ENCODE results near the gene PARP12. TPM values are rescaled to one million over a fixed set of nuclear protein-coding genes. Genes with fewer than 3 reads are reported as not detected.

PARP12 gene
- total and polyA plus RNA-seq, 7 experiments from 2014 or later: 26.2 to 145 (median 72.9) TPM

- peaks cover 14 to 57% (median 30%) of the 10 kb centered on the region in 5 donors for H3K36me3 Mint-ChIP-seq
- POLR2A ChIA-PET: no interaction called here
- no peak overlapping the region for H3K4me3 ChIP-seq (ENCODE audit: low read length)
- ATAC-seq (no peak), DNase-seq (no peak)
- peaks cover 4 to 55% (median 10%) of the 10 kb centered on the region in 3 experiments for H3K36me3 ChIP-seq (ENCODE audit: control insufficient read depth in 2 of 3, insufficient read depth in 3 of 3, low read length in 3 of 3)
- H3K9me3 ChIP-seq (ENCODE audit: control insufficient read depth in 2 of 3, low read length in 3 of 3): no peaks in the 10 kb centered on the region
- no peaks in the 10 kb centered on the region for H3K4me1 ChIP-seq (ENCODE audit: control insufficient read depth in 2 of 2, insufficient read depth in 2 of 2, low read length in 2 of 2)
- H3K9me3 Mint-ChIP-seq: no peaks in the 10 kb centered on the region
- H3K27ac Mint-ChIP-seq: peak overlapping the region in 3 of 9 donors; percentile 60 to 74 (median 69)
- intact Hi-C loops (cut with micrococcal nuclease): no loop called here
- no peaks in the 10 kb centered on the region for H3K27me3 ChIP-seq (ENCODE audit: control insufficient read depth in 2 of 2, insufficient read depth in 2 of 2, low read length in 2 of 2)
- H3K27ac ChIP-seq (ENCODE audit: low read depth, low read length): no peak overlapping the region
- no peaks in the 10 kb centered on the region for H3K27me3 Mint-ChIP-seq
- peaks cover 4 to 27% (median 7%) of the 10 kb centered on the region in 7 donors for H3K4me1 Mint-ChIP-seq
- no peak overlapping the region for H3K4me3 Mint-ChIP-seq
- CTCF ChIA-PET: no interaction called here
These were observed 34.4 kb downstream of the PARP12 start for GRCh38 chr7:140028311-140028710.

GRCh38 chr7:140027858-140028257 is 34.9 kb downstream of the PARP12 start:
- H3K4me1 Mint-ChIP-seq: peaks cover 4 to 25% (median 7%) of the 10 kb centered on the region in 7 donors
- peak overlapping the region in 1 of 9 donors; percentile 32 for H3K27ac Mint-ChIP-seq
- no peaks in the 10 kb centered on the region for H3K27me3 Mint-ChIP-seq
- DNase-seq (no peak), ATAC-seq (no peak)
- no peaks in the 10 kb centered on the region for H3K4me1 ChIP-seq (ENCODE audit: control insufficient read depth in 2 of 2, insufficient read depth in 2 of 2, low read length in 2 of 2)
- intact Hi-C loops (cut with micrococcal nuclease): no loop called here
- CTCF ChIA-PET: no interaction called here
- no peak overlapping the region for H3K4me3 Mint-ChIP-seq
- H3K36me3 Mint-ChIP-seq: peaks cover 14 to 60% (median 35%) of the 10 kb centered on the region in 5 donors
- H3K27me3 ChIP-seq (ENCODE audit: control insufficient read depth in 2 of 2, insufficient read depth in 2 of 2, low read length in 2 of 2): no peaks in the 10 kb centered on the region
- H3K4me3 ChIP-seq (ENCODE audit: low read length): no peak overlapping the region
- no peaks in the 10 kb centered on the region for H3K9me3 Mint-ChIP-seq
- H3K27ac ChIP-seq (ENCODE audit: low read depth, low read length): no peak overlapping the region
- POLR2A ChIA-PET: no interaction called here
- peaks cover 8 to 55% (median 8%) of the 10 kb centered on the region in 3 experiments for H3K36me3 ChIP-seq (ENCODE audit: control insufficient read depth in 2 of 3, insufficient read depth in 3 of 3, low read length in 3 of 3)
- no peaks in the 10 kb centered on the region for H3K9me3 ChIP-seq (ENCODE audit: control insufficient read depth in 2 of 3, low read length in 3 of 3)

GRCh38 chr7:140026935-140027334 is 35.8 kb downstream of the PARP12 start:
- Mint-ChIP-seq H3K4me1 (peaks cover 0 to 20% (median 4%) of the 10 kb centered on the region in 7 donors), H3K27me3 (no peaks in the 10 kb centered on the region), H3K4me3 (no peak overlapping the region), H3K27ac (peak overlapping the region in 1 of 9 donors; percentile 54), H3K36me3 (peaks cover 12 to 63% (median 35%) of the 10 kb centered on the region in 5 donors), H3K9me3 (no peaks in the 10 kb centered on the region)
- Histone ChIP-seq H3K9me3 (ENCODE audit: control insufficient read depth in 2 of 3, low read length in 3 of 3) (no peaks in the 10 kb centered on the region), H3K27me3 (ENCODE audit: control insufficient read depth in 2 of 2, insufficient read depth in 2 of 2, low read length in 2 of 2) (no peaks in the 10 kb centered on the region), H3K4me3 (ENCODE audit: low read length) (no peak overlapping the region), H3K36me3 (ENCODE audit: control insufficient read depth in 2 of 3, insufficient read depth in 3 of 3, low read length in 3 of 3) (peaks cover 8 to 57% (median 8%) of the 10 kb centered on the region in 3 experiments), H3K27ac (ENCODE audit: low read depth, low read length) (no peak overlapping the region), H3K4me1 (ENCODE audit: control insufficient read depth in 2 of 2, insufficient read depth in 2 of 2, low read length in 2 of 2) (no peaks in the 10 kb centered on the region)
- ATAC-seq: no peak
- intact Hi-C loops (cut with micrococcal nuclease): no loop called here
- POLR2A ChIA-PET: no interaction called here
- DNase-seq: no peak
- CTCF ChIA-PET: no interaction called here

- Histone ChIP-seq H3K4me1 (ENCODE audit: control insufficient read depth in 2 of 2, insufficient read depth in 2 of 2, low read length in 2 of 2) (no peaks in the 10 kb centered on the region), H3K27ac (ENCODE audit: low read depth, low read length) (no peak overlapping the region), H3K36me3 (ENCODE audit: control insufficient read depth in 2 of 3, insufficient read depth in 3 of 3, low read length in 3 of 3) (peaks cover 8 to 57% (median 8%) of the 10 kb centered on the region in 3 experiments), H3K4me3 (ENCODE audit: low read length) (no peak overlapping the region), H3K9me3 (ENCODE audit: control insufficient read depth in 2 of 3, low read length in 3 of 3) (no peaks in the 10 kb centered on the region), H3K27me3 (ENCODE audit: control insufficient read depth in 2 of 2, insufficient read depth in 2 of 2, low read length in 2 of 2) (no peaks in the 10 kb centered on the region)
- peaks cover 0 to 18% (median 0%) of the 10 kb centered on the region in 7 donors for H3K4me1 Mint-ChIP-seq
- no peaks in the 10 kb centered on the region for H3K27me3 Mint-ChIP-seq
- ATAC-seq: no peak
- no peak for DNase-seq
- ChIA-PET CTCF (no interaction called here), POLR2A (no interaction called here)
- H3K4me3 Mint-ChIP-seq: no peak overlapping the region
- H3K27ac Mint-ChIP-seq: no peak overlapping the region
- no peaks in the 10 kb centered on the region for H3K9me3 Mint-ChIP-seq
- peaks cover 10 to 62% (median 35%) of the 10 kb centered on the region in 5 donors for H3K36me3 Mint-ChIP-seq
- intact Hi-C loops (cut with micrococcal nuclease): no loop called here
These were observed 36.8 kb downstream of the PARP12 start for GRCh38 chr7:140025814-140026433.

- peaks cover 0 to 18% (median 0%) of the 10 kb centered on the region in 7 donors for H3K4me1 Mint-ChIP-seq
- DNase-seq (no peak), ATAC-seq (no peak)
- no peak overlapping the region for H3K27ac Mint-ChIP-seq
- Histone ChIP-seq H3K4me1 (ENCODE audit: control insufficient read depth in 2 of 2, insufficient read depth in 2 of 2, low read length in 2 of 2) (no peaks in the 10 kb centered on the region), H3K4me3 (ENCODE audit: low read length) (no peak overlapping the region), H3K27ac (ENCODE audit: low read depth, low read length) (no peak overlapping the region), H3K27me3 (ENCODE audit: control insufficient read depth in 2 of 2, insufficient read depth in 2 of 2, low read length in 2 of 2) (no peaks in the 10 kb centered on the region), H3K9me3 (ENCODE audit: control insufficient read depth in 2 of 3, low read length in 3 of 3) (no peaks in the 10 kb centered on the region), H3K36me3 (ENCODE audit: control insufficient read depth in 2 of 3, insufficient read depth in 3 of 3, low read length in 3 of 3) (peaks cover 8 to 57% (median 8%) of the 10 kb centered on the region in 3 experiments)
- H3K36me3 Mint-ChIP-seq: peaks cover 10 to 62% (median 35%) of the 10 kb centered on the region in 5 donors
- H3K27me3 Mint-ChIP-seq: no peaks in the 10 kb centered on the region
- ChIA-PET POLR2A (no interaction called here), CTCF (no interaction called here)
- intact Hi-C loops (cut with micrococcal nuclease): no loop called here
- H3K9me3 Mint-ChIP-seq: no peaks in the 10 kb centered on the region
- H3K4me3 Mint-ChIP-seq: no peak overlapping the region
These were observed 37.5 kb downstream of the PARP12 start for GRCh38 chr7:140025241-140025640.

GRCh38 chr7:140024585-140024984 is 38.2 kb downstream of the PARP12 start:
- ChIA-PET POLR2A (no interaction called here), CTCF (no interaction called here)
- Mint-ChIP-seq H3K27ac (peak overlapping the region in 2 of 9 donors; percentile 70 to 80), H3K4me3 (no peak overlapping the region), H3K27me3 (no peaks in the 10 kb centered on the region), H3K9me3 (no peaks in the 10 kb centered on the region), H3K4me1 (peaks cover 0 to 14% (median 0%) of the 10 kb centered on the region in 7 donors), H3K36me3 (peaks cover 10 to 58% (median 32%) of the 10 kb centered on the region in 5 donors)
- intact Hi-C loops (cut with micrococcal nuclease): no loop called here
- no peak for ATAC-seq
- peaks cover 8 to 57% (median 8%) of the 10 kb centered on the region in 3 experiments for H3K36me3 ChIP-seq (ENCODE audit: control insufficient read depth in 2 of 3, insufficient read depth in 3 of 3, low read length in 3 of 3)
- H3K9me3 ChIP-seq (ENCODE audit: control insufficient read depth in 2 of 3, low read length in 3 of 3): no peaks in the 10 kb centered on the region
- no peaks in the 10 kb centered on the region for H3K4me1 ChIP-seq (ENCODE audit: control insufficient read depth in 2 of 2, insufficient read depth in 2 of 2, low read length in 2 of 2)
- H3K27me3 ChIP-seq (ENCODE audit: control insufficient read depth in 2 of 2, insufficient read depth in 2 of 2, low read length in 2 of 2): no peaks in the 10 kb centered on the region
- H3K27ac ChIP-seq (ENCODE audit: low read depth, low read length): no peak overlapping the region
- no peak for DNase-seq
- no peak overlapping the region for H3K4me3 ChIP-seq (ENCODE audit: low read length)

- H3K36me3 ChIP-seq (ENCODE audit: control insufficient read depth in 2 of 3, insufficient read depth in 3 of 3, low read length in 3 of 3): peaks cover 8 to 57% (median 8%) of the 10 kb centered on the region in 3 experiments
- H3K4me3 Mint-ChIP-seq: no peak overlapping the region
- DNase-seq (no peak), ATAC-seq (no peak)
- POLR2A ChIA-PET: no interaction called here
- no peaks in the 10 kb centered on the region for H3K9me3 ChIP-seq (ENCODE audit: control insufficient read depth in 2 of 3, low read length in 3 of 3)
- no peak overlapping the region for H3K4me3 ChIP-seq (ENCODE audit: low read length)
- H3K4me1 Mint-ChIP-seq: peaks cover 0 to 12% (median 0%) of the 10 kb centered on the region in 7 donors
- H3K36me3 Mint-ChIP-seq: peaks cover 10 to 56% (median 31%) of the 10 kb centered on the region in 5 donors
- no peak overlapping the region for H3K27ac ChIP-seq (ENCODE audit: low read depth, low read length)
- no peak overlapping the region for H3K27ac Mint-ChIP-seq
- intact Hi-C loops (cut with micrococcal nuclease): no loop called here
- H3K27me3 Mint-ChIP-seq: no peaks in the 10 kb centered on the region
- CTCF ChIA-PET: interaction anchor here (0.9 kb wide), 1 partner anchor 213 kb away, joined by 3 read pairs; no protein-coding TSS in a partner anchor
- no peaks in the 10 kb centered on the region for H3K9me3 Mint-ChIP-seq
- H3K27me3 ChIP-seq (ENCODE audit: control insufficient read depth in 2 of 2, insufficient read depth in 2 of 2, low read length in 2 of 2): no peaks in the 10 kb centered on the region
- H3K4me1 ChIP-seq (ENCODE audit: control insufficient read depth in 2 of 2, insufficient read depth in 2 of 2, low read length in 2 of 2): no peaks in the 10 kb centered on the region
These were observed 39.0 kb downstream of the PARP12 start for GRCh38 chr7:140023728-140024127.

All from naive thymus-derived CD4-positive, alpha-beta T cell (primary cell).